Neural cell (in vitro differentiated cells): ENCODE data around the gene SVEP1. TPM values are rescaled to one million over a fixed set of nuclear protein-coding genes. Genes with fewer than 3 reads are reported as not detected.
"Not testable (repeated sequence)": the region's sequence is repeated elsewhere in the genome, so short reads cannot be mapped to it uniquely, and the experiment has no call there.

Experiments used
- H2AFZ ChIP-seq: fragments of 200-600, 300-800 bp; sonication (generic), shearing (Covaris generic); 2 replicates; pipeline ENCODE4 v1.6.0; 2014; ENCODE audit warnings: low read depth, mild to moderate bottlenecking, antibody characterized with exemption, low read length, moderate library complexity
- H3F3A ChIP-seq: fragments of 200-600 bp; shearing (Covaris generic); 2 replicates; pipeline ENCODE4 v1.6.1; 2016; ENCODE audit warnings: mild to moderate bottlenecking, moderate library complexity, mixed read lengths, antibody characterized with exemption, low read length; ENCODE audit not compliant: insufficient read depth, poor library complexity, severe bottlenecking
- H3K27ac ChIP-seq: fragments of 200-600, 300-800 bp; sonication (generic), shearing (Covaris generic); 2 replicates; pipeline ENCODE4 v1.5.1; 2014; ENCODE audit warnings: mild to moderate bottlenecking, low read length, moderate library complexity
- H3K27me3 ChIP-seq: fragments of 300-800, 200-600 bp; sonication (generic), shearing (Covaris generic); 2 replicates; pipeline ENCODE4 v1.6.0; 2014; ENCODE audit warnings: mild to moderate bottlenecking, low read depth, low read length, moderate library complexity; ENCODE audit not compliant: insufficient read depth
- H3K36me3 ChIP-seq: fragments of 300-800, 200-600 bp; sonication (generic), shearing (Covaris generic); 2 replicates; pipeline ENCODE4 v1.5.1; 2014; ENCODE audit warnings: mild to moderate bottlenecking, antibody characterized with exemption, low read length, moderate library complexity; ENCODE audit not compliant: insufficient read depth
- H3K4me2 ChIP-seq: fragments of 300-800, 200-600 bp; sonication (generic), shearing (Covaris generic); 2 replicates; pipeline ENCODE4 v1.6.0; 2014; ENCODE audit warnings: mild to moderate bottlenecking, low read length
- H3K4me3 ChIP-seq: fragments of 300-800, 200-600 bp; sonication (generic), shearing (Covaris generic); 2 replicates; pipeline ENCODE4 v1.5.1; 2014; ENCODE audit warnings: mild to moderate bottlenecking, low read length, moderate library complexity
- H3K79me2 ChIP-seq: fragments of 200-600 bp; shearing (Covaris generic); replicated peaks from 2 replicates; pipeline ENCODE4 v1.6.0; 2014; ENCODE audit warnings: mild to moderate bottlenecking, low read length, moderate library complexity; ENCODE audit not compliant: insufficient read depth
- H3K9ac ChIP-seq: fragments of 300-800, 200-600 bp; sonication (generic), shearing (Covaris generic); 2 replicates; pipeline ENCODE4 v1.6.1; 2016; ENCODE audit warnings: mild to moderate bottlenecking, low read length, mixed read lengths
- H3K9me2 ChIP-seq: fragments of 200-600 bp; shearing (Covaris generic); 2 replicates; pipeline ENCODE4 v1.6.1; 2016; ENCODE audit warnings: mild to moderate bottlenecking, low read length, mixed read lengths; ENCODE audit not compliant: insufficient read depth
- H3K9me3 ChIP-seq: fragments of 200-600, 300-800 bp; sonication (generic), shearing (Covaris generic); 2 replicates; pipeline ENCODE4 v1.6.1; 2016; ENCODE audit warnings: mild to moderate bottlenecking, mixed run types, low read length, moderate library complexity, mixed read lengths
- H4K20me1 ChIP-seq: fragments of 200-600 bp; shearing (Covaris generic); 2 replicates; pipeline ENCODE4 v1.6.1; 2016; ENCODE audit warnings: mild to moderate bottlenecking, mixed run types; ENCODE audit not compliant: insufficient read depth
- CTCF ChIP-seq: fragments of 450-650 bp; IDR thresholded peaks from 2 replicates; pipeline ENCODE4 v1.5.1; 2014; ENCODE audit warnings: antibody characterized with exemption, mild to moderate bottlenecking, moderate library complexity; ENCODE audit not compliant: poor library complexity, severe bottlenecking
- EP300 ChIP-seq: fragments of 450-650 bp; conservative IDR thresholded peaks from 2 replicates; pipeline ENCODE4 v1.6.1; 2014; ENCODE audit warnings: antibody characterized with exemption, mild to moderate bottlenecking, moderate library complexity; ENCODE audit not compliant: poor library complexity, severe bottlenecking
- EZH2 ChIP-seq: fragments of 200-600, 300-800 bp; shearing (Covaris generic), sonication (generic); IDR thresholded peaks from 2 replicates; pipeline ENCODE4 v1.6.1; 2014; ENCODE audit warnings: antibody characterized with exemption, low read length, borderline replicate concordance, mild to moderate bottlenecking; ENCODE audit not compliant: insufficient read depth, poor library complexity, severe bottlenecking
- MXI1 ChIP-seq: fragments of 450-650 bp; conservative IDR thresholded peaks from 2 replicates; pipeline ENCODE4 v1.6.1; 2014; ENCODE audit warnings: antibody characterized with exemption, mild to moderate bottlenecking; ENCODE audit not compliant: poor library complexity, severe bottlenecking
- POLR2AphosphoS5 ChIP-seq: IDR thresholded peaks from 2 replicates; pipeline ENCODE4 v1.6.1; 2012
- RAD21 ChIP-seq: fragments of 450-650 bp; conservative IDR thresholded peaks from 2 replicates; pipeline ENCODE4 v1.6.1; 2014; ENCODE audit warnings: antibody characterized with exemption, mild to moderate bottlenecking, moderate library complexity
- REST ChIP-seq: IDR thresholded peaks from 2 replicates; pipeline ENCODE4 v1.6.1; 2012; ENCODE audit warnings: borderline replicate concordance
- SMC3 ChIP-seq: fragments of 450-650 bp; conservative IDR thresholded peaks from 2 replicates; pipeline ENCODE4 v1.6.1; 2014; ENCODE audit warnings: antibody characterized with exemption, mild to moderate bottlenecking, moderate library complexity; ENCODE audit not compliant: poor library complexity
- TAF1 ChIP-seq: IDR thresholded peaks from 2 replicates; pipeline ENCODE4 v1.6.1; 2012; ENCODE audit warnings: low read depth
- polyA plus RNA-seq: library from polyadenylated mRNA; depleted of rRNA; stranded (reverse); fragments of >200 nt; gene quantifications from 2 replicates; pipeline ENCODE4 v1.2.3, GENCODE V29; 2014

SVEP1 gene
- polyA plus RNA-seq, 1 donor from 2014 or later = 0.10 TPM

- no peaks in the 10 kb centered on the region for H3F3A ChIP-seq
- no peak overlapping the region for H3K4me3 ChIP-seq
- H3K9ac ChIP-seq = no peak overlapping the region
- H3K4me2 ChIP-seq = no peak overlapping the region
- no peaks in the 10 kb centered on the region for H3K9me2 ChIP-seq
- no peaks in the 10 kb centered on the region for H4K20me1 ChIP-seq
- no peak overlapping the region for H2AFZ ChIP-seq
- no peaks in the 10 kb centered on the region for H3K9me3 ChIP-seq
- TF ChIP-seq SMC3 (no peak), POLR2AphosphoS5 (no peak), MXI1 (no peak), RAD21 (no peak), REST (no peak), TAF1 (no peak), CTCF (no peak), EZH2 (no peak), EP300 (no peak)
- H3K36me3 ChIP-seq = no peaks in the 10 kb centered on the region
- H3K27ac ChIP-seq = no peak overlapping the region
- no peaks in the 10 kb centered on the region for H3K79me2 ChIP-seq
- H3K27me3 ChIP-seq = no peaks in the 10 kb centered on the region
Observed at GRCh38 chr9:110532908-110533665, 46.5 kb downstream of the SVEP1 start.

- no peaks in the 10 kb centered on the region for H4K20me1 ChIP-seq
- no peak overlapping the region for H3K4me2 ChIP-seq
- no peaks in the 10 kb centered on the region for H3K36me3 ChIP-seq
- H3K4me3 ChIP-seq = no peak overlapping the region
- H3K79me2 ChIP-seq = no peaks in the 10 kb centered on the region
- no peak overlapping the region for H3K9ac ChIP-seq
- no peaks in the 10 kb centered on the region for H3K27me3 ChIP-seq
- H3K9me3 ChIP-seq = no peaks in the 10 kb centered on the region
- H3K9me2 ChIP-seq = no peaks in the 10 kb centered on the region
- no peak overlapping the region for H3K27ac ChIP-seq
- no peak overlapping the region for H2AFZ ChIP-seq
- H3F3A ChIP-seq = no peaks in the 10 kb centered on the region
- TF ChIP-seq POLR2AphosphoS5 (no peak), MXI1 (no peak), EP300 (no peak), REST (no peak), SMC3 (no peak), CTCF (no peak), TAF1 (no peak), RAD21 (no peak), EZH2 (no peak)
Observed at GRCh38 chr9:110531776-110532175, 47.8 kb downstream of the SVEP1 start.

- not testable (repeated sequence) for H3K4me2 ChIP-seq, H2AFZ ChIP-seq, H3K36me3 ChIP-seq, H3F3A ChIP-seq, H3K27ac ChIP-seq, H3K9me3 ChIP-seq, H3K9ac ChIP-seq, H3K9me2 ChIP-seq, H3K79me2 ChIP-seq, H3K4me3 ChIP-seq, H3K27me3 ChIP-seq, H4K20me1 ChIP-seq
Observed at GRCh38 chr9:110531241-110531640, 48.3 kb downstream of the SVEP1 start.
